Loucy (cell line): ENCODE results near the gene VASH2.

Experiments used
- H2AFZ ChIP-seq: fragments of 200-600 bp; sonication (generic); 2 replicates; pipeline ENCODE4 v1.6.0; 2016; ENCODE audit warnings: antibody characterized with exemption, mild to moderate bottlenecking, low read length, moderate library complexity
- H3F3A ChIP-seq: fragments of 200-600 bp; 2 replicates; pipeline ENCODE4 v1.6.0; 2016; ENCODE audit warnings: antibody characterized with exemption, low read depth, mild to moderate bottlenecking
- H3K27me3 ChIP-seq: fragments of 200-600 bp; sonication (generic); 2 replicates; pipeline ENCODE4 v1.6.1; 2014; ENCODE audit warnings: low read length, mild to moderate bottlenecking; ENCODE audit not compliant: insufficient read depth, poor library complexity, severe bottlenecking
- H3K36me3 ChIP-seq: fragments of 200-600 bp; sonication (generic); 2 replicates; pipeline ENCODE4 v1.6.1; 2016; ENCODE audit warnings: low read length; ENCODE audit not compliant: insufficient read depth
- H3K4me1 ChIP-seq: fragments of 200-600 bp; sonication (generic); 2 replicates; pipeline ENCODE4 v1.5.1; 2014; ENCODE audit warnings: low read length, mild to moderate bottlenecking; ENCODE audit not compliant: insufficient read depth, poor library complexity, severe bottlenecking
- H3K4me2 ChIP-seq: fragments of 200-600 bp; sonication (generic); 2 replicates; pipeline ENCODE4 v1.6.0; 2014; ENCODE audit warnings: antibody characterized with exemption, low read length, low read depth, mild to moderate bottlenecking; ENCODE audit not compliant: poor library complexity, severe bottlenecking
- H3K4me3 ChIP-seq: fragments of 200-600 bp; sonication (generic); 2 replicates; pipeline ENCODE4 v1.5.1; 2014; ENCODE audit warnings: low read length, mild to moderate bottlenecking, mixed read lengths; ENCODE audit not compliant: poor library complexity, severe bottlenecking
- H3K79me2 ChIP-seq: fragments of 200-600 bp; sonication (generic); 2 replicates; pipeline ENCODE4 v1.6.1; 2014; ENCODE audit warnings: low read length; ENCODE audit not compliant: insufficient read depth
- H3K9ac ChIP-seq: fragments of 200-600 bp; sonication (generic); 2 replicates; pipeline ENCODE4 v1.6.0; 2014; ENCODE audit warnings: mild to moderate bottlenecking, low read depth, low read length, moderate library complexity; ENCODE audit not compliant: poor library complexity, severe bottlenecking
- H3K9me2 ChIP-seq: fragments of 200-600 bp; sonication (generic); replicated peaks from 2 replicates; pipeline ENCODE4 v1.6.1; 2016; ENCODE audit warnings: low read depth, low read length, mixed read lengths
- H3K9me3 ChIP-seq: fragments of 200-600 bp; sonication (generic); 2 replicates; pipeline ENCODE4 v1.6.1; 2014; ENCODE audit warnings: mild to moderate bottlenecking, antibody characterized with exemption, low read length, low read depth; ENCODE audit not compliant: insufficient read depth
- H4K20me1 ChIP-seq: fragments of 200-600 bp; sonication (generic); 2 replicates; pipeline ENCODE4 v1.6.0; 2014; ENCODE audit warnings: antibody characterized with exemption, low read length, mild to moderate bottlenecking; ENCODE audit not compliant: insufficient read depth, poor library complexity, severe bottlenecking
- EZH2phosphoT487 ChIP-seq: fragments of 200-600 bp; IDR thresholded peaks from 2 replicates; pipeline ENCODE4 v1.6.1; 2018; ENCODE audit warnings: antibody characterized with exemption, mild to moderate bottlenecking, moderate library complexity, borderline replicate concordance
- TF ChIP-seq, protein P1 (sequence below): fragments of 200-600 bp; sonication (generic); conservative IDR thresholded peaks from 2 replicates; pipeline ENCODE4 v1.5.1; 2014; ENCODE audit warnings: mild to moderate bottlenecking, antibody characterized with exemption, low read length

Gene VASH2

DNA sequence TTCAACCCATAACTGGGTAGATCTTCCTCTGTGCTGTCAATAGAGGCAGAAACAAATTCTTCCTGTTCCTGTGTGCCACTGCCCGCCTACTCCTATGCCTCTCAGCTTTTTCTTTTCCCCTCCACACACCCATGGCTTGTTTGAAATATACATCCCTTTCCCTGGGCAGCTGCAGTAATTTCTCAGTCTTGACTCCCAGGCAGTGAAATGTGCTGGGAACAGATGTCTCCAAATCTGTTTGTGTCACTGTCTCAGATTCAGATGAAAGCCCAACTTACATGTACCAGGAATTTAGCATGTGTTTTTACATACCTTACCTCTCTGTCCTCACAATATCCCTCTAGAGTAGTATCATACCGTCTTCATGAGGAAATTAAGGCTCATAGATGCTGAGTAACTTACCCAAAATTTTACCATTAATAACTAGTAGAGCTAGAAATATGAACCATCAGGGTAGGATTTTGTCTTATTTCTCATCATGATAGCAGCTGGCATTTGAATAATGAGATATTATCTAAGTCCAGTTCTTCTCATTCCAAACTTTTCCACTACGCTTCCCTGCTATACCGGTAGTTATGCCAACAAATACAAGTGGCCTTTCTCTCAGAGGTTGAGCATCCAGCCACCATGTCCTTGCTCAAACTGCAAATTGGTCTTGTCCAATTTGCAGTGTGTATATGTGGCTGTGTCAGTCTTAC, 4.7 kb upstream of the VASH2 start:
- no peak for TF ChIP-seq EZH2phosphoT487
- TF ChIP-seq, protein P1, sequence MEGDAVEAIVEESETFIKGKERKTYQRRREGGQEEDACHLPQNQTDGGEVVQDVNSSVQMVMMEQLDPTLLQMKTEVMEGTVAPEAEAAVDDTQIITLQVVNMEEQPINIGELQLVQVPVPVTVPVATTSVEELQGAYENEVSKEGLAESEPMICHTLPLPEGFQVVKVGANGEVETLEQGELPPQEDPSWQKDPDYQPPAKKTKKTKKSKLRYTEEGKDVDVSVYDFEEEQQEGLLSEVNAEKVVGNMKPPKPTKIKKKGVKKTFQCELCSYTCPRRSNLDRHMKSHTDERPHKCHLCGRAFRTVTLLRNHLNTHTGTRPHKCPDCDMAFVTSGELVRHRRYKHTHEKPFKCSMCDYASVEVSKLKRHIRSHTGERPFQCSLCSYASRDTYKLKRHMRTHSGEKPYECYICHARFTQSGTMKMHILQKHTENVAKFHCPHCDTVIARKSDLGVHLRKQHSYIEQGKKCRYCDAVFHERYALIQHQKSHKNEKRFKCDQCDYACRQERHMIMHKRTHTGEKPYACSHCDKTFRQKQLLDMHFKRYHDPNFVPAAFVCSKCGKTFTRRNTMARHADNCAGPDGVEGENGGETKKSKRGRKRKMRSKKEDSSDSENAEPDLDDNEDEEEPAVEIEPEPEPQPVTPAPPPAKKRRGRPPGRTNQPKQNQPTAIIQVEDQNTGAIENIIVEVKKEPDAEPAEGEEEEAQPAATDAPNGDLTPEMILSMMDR, result no peak
- no peaks in the 10 kb centered on the region for H3K36me3 ChIP-seq
- no peak overlapping the region for H3K4me3 ChIP-seq
- no peaks in the 10 kb centered on the region for H3K79me2 ChIP-seq
- H4K20me1 ChIP-seq, result no peaks in the 10 kb centered on the region
- H2AFZ ChIP-seq, result peak overlapping the region; percentile 78
- no peaks in the 10 kb centered on the region for H3K9me2 ChIP-seq
- H3K9ac ChIP-seq, result no peak overlapping the region
- no peaks in the 10 kb centered on the region for H3F3A ChIP-seq
- H3K9me3 ChIP-seq, result no peaks in the 10 kb centered on the region
- no peak overlapping the region for H3K4me2 ChIP-seq
- peaks cover 6% of the 10 kb centered on the region for H3K4me1 ChIP-seq
- H3K27me3 ChIP-seq, result no peaks in the 10 kb centered on the region

DNA sequence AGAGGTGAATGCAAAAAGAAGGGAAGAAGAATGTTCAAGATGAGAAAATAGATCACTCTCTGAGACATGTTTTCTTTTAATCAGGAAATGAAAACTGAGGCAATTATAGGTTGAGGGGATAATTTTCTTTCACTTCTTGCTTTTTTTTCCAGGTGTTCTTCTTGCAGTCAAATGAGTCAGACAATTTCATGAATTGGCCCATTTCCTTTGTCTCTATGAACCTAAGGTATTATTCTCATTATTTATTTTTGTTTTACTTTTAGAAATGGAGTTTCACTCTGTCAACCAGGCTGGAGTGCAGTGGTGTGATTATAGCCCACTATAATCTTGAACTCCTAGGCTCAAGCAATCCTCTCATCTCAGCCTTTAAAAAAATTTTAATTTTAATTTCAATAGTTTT, 3.5 kb upstream of the VASH2 start:
- H3K79me2 ChIP-seq, result peaks cover 7% of the 10 kb centered on the region; the same call in 1 of the 2 replicates
- no peaks in the 10 kb centered on the region for H4K20me1 ChIP-seq
- H3K4me2 ChIP-seq, result no peak overlapping the region
- no peaks in the 10 kb centered on the region for H3F3A ChIP-seq
- H3K9me2 ChIP-seq, result no peaks in the 10 kb centered on the region
- H3K27me3 ChIP-seq, result no peaks in the 10 kb centered on the region
- H3K9ac ChIP-seq, result no peak overlapping the region
- H2AFZ ChIP-seq, result no peak overlapping the region
- H3K36me3 ChIP-seq, result no peaks in the 10 kb centered on the region
- H3K4me3 ChIP-seq, result no peak overlapping the region
- no peaks in the 10 kb centered on the region for H3K9me3 ChIP-seq
- TF ChIP-seq EZH2phosphoT487, result no peak
- TF ChIP-seq, protein P1, result no peak
- H3K4me1 ChIP-seq, result peaks cover 15% of the 10 kb centered on the region

DNA sequence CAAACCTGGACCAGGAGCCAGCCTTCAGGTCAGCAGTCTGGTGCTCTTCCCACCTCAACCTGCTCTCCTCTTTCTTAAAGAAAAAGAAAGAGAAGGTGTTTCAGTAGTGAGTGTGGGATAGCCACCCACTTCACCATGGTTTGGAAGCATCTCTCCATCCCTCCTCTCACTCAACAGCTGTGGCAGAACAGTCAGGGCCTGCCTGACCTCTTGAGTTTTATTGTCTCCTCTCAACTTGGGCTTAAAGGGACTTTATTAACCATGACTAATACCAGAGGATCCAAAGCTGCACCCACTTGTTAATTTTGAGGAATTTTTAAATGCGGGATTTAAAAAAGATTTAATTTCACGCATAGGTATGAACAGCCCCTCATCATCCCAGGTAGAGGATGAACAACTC, 570 bp upstream of the VASH2 start:
- no peaks in the 10 kb centered on the region for H3K9me2 ChIP-seq
- peak overlapping the region; percentile 82 for H3K9ac ChIP-seq
- no peaks in the 10 kb centered on the region for H3K36me3 ChIP-seq
- H3K4me2 ChIP-seq, result peak overlapping the region; percentile 97
- H3K79me2 ChIP-seq, result peaks cover 7% of the 10 kb centered on the region; the same call in 1 of the 2 replicates
- peak overlapping the region; percentile 87 for H3K4me3 ChIP-seq
- no peaks in the 10 kb centered on the region for H3K27me3 ChIP-seq
- no peaks in the 10 kb centered on the region for H4K20me1 ChIP-seq
- no peaks in the 10 kb centered on the region for H3K9me3 ChIP-seq
- TF ChIP-seq, protein P1, result no peak
- H3F3A ChIP-seq, result no peaks in the 10 kb centered on the region
- peaks cover 21% of the 10 kb centered on the region for H3K4me1 ChIP-seq
- peak overlapping the region; percentile 91 for H2AFZ ChIP-seq
